ENCODE results near the gene TRIO. TPM values are rescaled to one million over a fixed set of nuclear protein-coding genes. Genes with fewer than 3 reads are reported as not detected.

TRIO gene
- total and polyA plus RNA-seq, 12 donors: 26.2 to 85.2 (median 61.9) TPM

DNA sequence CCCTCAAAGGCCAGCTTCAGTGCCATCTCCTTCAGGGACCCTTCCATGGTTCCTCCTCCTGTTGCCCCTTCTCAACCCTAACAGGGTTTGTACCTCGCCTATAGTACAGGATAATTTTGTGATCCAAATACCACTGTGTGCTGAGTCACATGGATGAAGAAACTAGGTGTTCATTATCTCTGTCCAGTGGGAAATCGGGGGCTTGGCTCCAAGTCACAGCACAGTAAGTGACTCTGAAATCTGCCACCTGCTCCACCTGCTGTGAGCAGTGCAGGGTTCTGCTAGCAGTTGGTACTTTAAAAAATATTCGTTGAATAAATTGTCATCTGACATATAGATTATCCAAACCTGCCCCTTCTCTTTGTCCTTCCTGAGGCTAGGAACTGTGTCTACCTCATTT is 315.3 kb downstream of the TRIO start:
- peaks cover 0 to 78% (median 31%) of the 10 kb centered on the region in 9 donors for H3K36me3 ChIP-seq

GRCh38 chr5:14460844-14461398 is 317.8 kb downstream of the TRIO start:
- H3K4me1 ChIP-seq: peaks cover 0 to 25% (median 12%) of the 10 kb centered on the region in 9 donors

More for the DNA sequence above, 315.3 kb downstream of the TRIO start:
- intact Hi-C loops (cut with DNase I): no loop called here
- Histone ChIP-seq H3K27me3 (no peaks in the 10 kb centered on the region), H3K27ac (peak overlapping the region in 1 of 10 donors; percentile 31), H3K4me3 (no peak overlapping the region), H3K4me1 (peaks cover 5 to 28% (median 9%) of the 10 kb centered on the region in 9 donors), H3K9me3 (no peaks in the 10 kb centered on the region)
- TF ChIP-seq CTCF (IDR thresholded peaks at IDR 0.05): no peak
- DNase-seq (no peak), ATAC-seq (peak in 3 of 8 donors; percentile 30 to 51 (median 34))
- WGBS, 2 donors: 55 to 56% methylated on average over 3 of the region's 3 CpGs

DNA sequence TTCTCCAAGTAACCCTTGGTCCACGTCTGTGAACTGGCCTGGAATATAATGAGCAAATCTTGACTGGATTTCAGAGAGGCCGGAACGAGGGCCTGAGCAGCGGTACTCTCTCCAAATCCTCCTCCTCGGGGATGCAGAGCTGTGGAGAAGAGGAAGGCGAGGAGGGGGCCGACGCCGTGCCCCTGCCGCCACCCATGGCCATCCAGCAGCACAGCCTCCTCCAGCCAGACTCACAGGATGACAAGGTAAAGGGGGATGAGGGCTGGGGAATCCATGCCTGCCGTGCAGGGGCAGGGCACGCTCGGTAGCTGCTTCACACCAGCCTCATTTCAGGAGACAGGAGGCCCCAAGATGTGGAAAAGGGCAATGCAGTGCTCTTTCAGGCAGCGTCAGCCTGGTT is 319.5 kb downstream of the TRIO start:
- TF ChIP-seq CTCF (IDR thresholded peaks at IDR 0.05): no peak
- Histone ChIP-seq H3K27me3 (no peaks in the 10 kb centered on the region), H3K9me3 (no peaks in the 10 kb centered on the region), H3K4me1 (peaks cover 0 to 25% (median 12%) of the 10 kb centered on the region in 9 donors), H3K4me3 (no peak overlapping the region), H3K36me3 (peaks cover 4 to 96% (median 72%) of the 10 kb centered on the region in 9 donors), H3K27ac (no peak overlapping the region)
- no peak for ATAC-seq
- DNase-seq: no peak
- WGBS, 2 donors: 92 to 93% methylated on average over 14 of the region's 14 CpGs
- intact Hi-C loops (cut with DNase I): no loop called here

More at GRCh38 chr5:14460844-14461398, 317.8 kb downstream of the TRIO start:
- 96 to 98% methylated on average over 46 of the region's 46 CpGs for WGBS, 2 donors
- TF ChIP-seq CTCF (IDR thresholded peaks at IDR 0.05): no peak
- intact Hi-C loops (cut with DNase I): no loop called here
- no peak for ATAC-seq
- Histone ChIP-seq H3K27me3 (no peaks in the 10 kb centered on the region), H3K4me3 (no peak overlapping the region), H3K9me3 (no peaks in the 10 kb centered on the region), H3K36me3 (peaks cover 4 to 80% (median 54%) of the 10 kb centered on the region in 9 donors), H3K27ac (no peak overlapping the region)
- DNase-seq: no peak

- 56 to 69% methylated on average over 3 of the region's 3 CpGs for WGBS, 2 donors
- Histone ChIP-seq H3K4me1 (peaks cover 0 to 25% (median 3%) of the 10 kb centered on the region in 9 donors), H3K27me3 (no peaks in the 10 kb centered on the region), H3K4me3 (no peak overlapping the region), H3K27ac (peak overlapping the region in 2 of 10 donors; percentile 19 to 71), H3K9me3 (no peaks in the 10 kb centered on the region), H3K36me3 (peaks cover 4 to 99% (median 77%) of the 10 kb centered on the region in 9 donors)
- DNase-seq (no peak), ATAC-seq (peak; percentile 34 to 86 (median 56))
- intact Hi-C loops (cut with DNase I): no loop called here
- no peak for TF ChIP-seq CTCF (IDR thresholded peaks at IDR 0.05)
These were observed 320.5 kb downstream of the TRIO start for GRCh38 chr5:14463629-14464028.

Data from heart right ventricle (tissue), 16 donors.